Karpas-422 (cell line): ENCODE data around the gene LRRC10. TPM values are rescaled to one million over a fixed set of nuclear protein-coding genes. Genes with fewer than 3 reads are reported as not detected.

Experiments used
- DNase-seq: peaks from one replicate; pipeline ENCODE4 v3.0.0-alpha.2; 2015
- H2AFZ ChIP-seq: fragments of 200-600 bp; sonication (generic); 2 replicates; pipeline ENCODE4 v1.6.1; 2014; ENCODE audit warnings: antibody characterized with exemption, low read length, mixed read lengths
- H3K27ac ChIP-seq: fragments of 200-600 bp; sonication (generic); 2 replicates; pipeline ENCODE4 v1.5.1; 2014; ENCODE audit warnings: mild to moderate bottlenecking, low read length, moderate library complexity
- H3K27me3 ChIP-seq: fragments of 200-600 bp; sonication (generic); 2 replicates; pipeline ENCODE4 v1.6.1; 2014; ENCODE audit warnings: low read length, mixed read lengths
- H3K36me3 ChIP-seq: fragments of 200-600 bp; sonication (generic); 2 replicates; pipeline ENCODE4 v1.6.1; 2014; ENCODE audit warnings: low read length, mixed read lengths; ENCODE audit not compliant: insufficient read depth
- H3K4me1 ChIP-seq: fragments of 200-600 bp; sonication (generic); 2 replicates; pipeline ENCODE4 v1.6.1; 2014; ENCODE audit warnings: mild to moderate bottlenecking, low read length, mixed read lengths
- H3K4me2 ChIP-seq: fragments of 200-600 bp; sonication (generic); 2 replicates; pipeline ENCODE4 v1.6.1; 2014; ENCODE audit warnings: low read length, low read depth, mild to moderate bottlenecking; ENCODE audit not compliant: poor library complexity, severe bottlenecking
- H3K4me3 ChIP-seq: fragments of 200-600 bp; sonication (generic); 2 replicates; pipeline ENCODE4 v1.5.1; 2014; ENCODE audit warnings: mild to moderate bottlenecking, antibody characterized with exemption, low read length, mixed read lengths
- H3K79me2 ChIP-seq: fragments of 200-600 bp; sonication (generic); 2 replicates; pipeline ENCODE4 v1.6.1; 2014; ENCODE audit warnings: mild to moderate bottlenecking, low read length, mixed read lengths
- H3K9ac ChIP-seq: fragments of 200-600 bp; sonication (generic); 2 replicates; pipeline ENCODE4 v1.6.0; 2014; ENCODE audit warnings: low read length
- H3K9me2 ChIP-seq: fragments of 200-600 bp; sonication (generic), shearing (Covaris generic); replicated peaks from 2 replicates; pipeline ENCODE4 v1.6.0; 2014; ENCODE audit warnings: mild to moderate bottlenecking, low read length, moderate library complexity; ENCODE audit not compliant: insufficient read depth
- H3K9me3 ChIP-seq: fragments of 300-700, 200-600 bp; sonication (generic); 2 replicates; pipeline ENCODE4 v1.6.1; 2014; ENCODE audit warnings: low read length, mixed read lengths
- H4K20me1 ChIP-seq: fragments of 200-600 bp; sonication (generic); 2 replicates; pipeline ENCODE4 v1.6.1; 2014; ENCODE audit warnings: mild to moderate bottlenecking, antibody characterized with exemption, low read length, low read depth; ENCODE audit not compliant: insufficient read depth
- total RNA-seq: library from RNA; depleted of rRNA; stranded (reverse); fragments of >200 nt; shearing (Covaris generic); gene quantifications from 2 replicates; pipeline ENCODE4 v1.2.3, GENCODE V29; 2014; ENCODE audit warnings: low replicate concordance

The LRRC10 gene
- total RNA-seq, 1 experiment from 2014 or later, result not detected

DNA sequence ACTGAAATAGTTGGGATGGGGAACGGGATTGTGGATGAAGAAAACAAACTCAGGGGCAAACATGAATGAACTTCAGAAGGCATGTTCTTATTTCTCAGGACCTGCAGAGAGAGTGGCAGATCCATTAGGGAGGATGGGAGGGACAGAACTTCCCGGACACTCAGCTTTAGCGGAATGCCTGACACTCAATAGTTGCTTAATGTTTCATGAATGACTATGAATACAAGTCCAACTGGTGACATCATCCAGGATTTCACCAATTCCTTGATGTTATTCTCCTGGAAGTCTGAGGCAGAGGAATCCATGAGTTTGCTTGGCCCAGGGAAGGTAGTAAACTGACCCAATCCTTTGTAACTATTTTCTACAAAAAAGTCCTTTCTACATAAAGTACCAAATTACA is 37.8 kb upstream of the LRRC10 start:
- Histone ChIP-seq H2AFZ (no peak overlapping the region), H3K9me2 (no peaks in the 10 kb centered on the region), H4K20me1 (no peaks in the 10 kb centered on the region), H3K27ac (no peak overlapping the region), H3K4me2 (no peak overlapping the region), H3K4me3 (no peak overlapping the region), H3K9ac (no peak overlapping the region), H3K79me2 (no peaks in the 10 kb centered on the region), H3K9me3 (no peaks in the 10 kb centered on the region), H3K27me3 (no peaks in the 10 kb centered on the region), H3K36me3 (no peaks in the 10 kb centered on the region), H3K4me1 (peaks cover 16% of the 10 kb centered on the region)
- DNase-seq, result no peak

DNA sequence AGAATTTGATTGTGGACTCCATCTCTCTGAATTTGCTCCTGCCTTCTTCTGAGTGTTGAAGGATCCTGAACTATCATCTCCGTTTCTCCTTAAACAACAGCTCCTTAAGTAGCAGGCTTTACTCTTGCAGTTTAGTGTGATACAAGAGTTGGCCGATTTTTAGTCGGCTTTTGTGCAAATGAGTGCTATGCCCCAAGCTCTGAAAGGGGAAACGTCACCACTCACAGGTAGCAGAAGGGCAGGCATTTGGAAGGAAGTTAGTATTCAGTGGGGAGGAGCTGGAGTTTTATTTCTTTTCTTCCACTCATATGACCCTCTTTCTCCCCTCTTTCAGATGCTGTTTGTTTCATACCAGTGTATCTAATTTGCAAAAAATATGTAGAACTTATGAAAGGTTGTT is 36.5 kb upstream of the LRRC10 start:
- Histone ChIP-seq H3K9me3 (no peaks in the 10 kb centered on the region), H3K27me3 (no peaks in the 10 kb centered on the region), H3K9me2 (no peaks in the 10 kb centered on the region), H3K9ac (no peak overlapping the region), H3K4me2 (peak overlapping the region; percentile 21), H3K36me3 (no peaks in the 10 kb centered on the region), H3K79me2 (no peaks in the 10 kb centered on the region), H3K4me3 (no peak overlapping the region; the same call in 1 of the 2 replicates), H3K27ac (no peak overlapping the region), H4K20me1 (no peaks in the 10 kb centered on the region), H2AFZ (no peak overlapping the region), H3K4me1 (peaks cover 12% of the 10 kb centered on the region)
- peak; percentile 61 for DNase-seq

DNA sequence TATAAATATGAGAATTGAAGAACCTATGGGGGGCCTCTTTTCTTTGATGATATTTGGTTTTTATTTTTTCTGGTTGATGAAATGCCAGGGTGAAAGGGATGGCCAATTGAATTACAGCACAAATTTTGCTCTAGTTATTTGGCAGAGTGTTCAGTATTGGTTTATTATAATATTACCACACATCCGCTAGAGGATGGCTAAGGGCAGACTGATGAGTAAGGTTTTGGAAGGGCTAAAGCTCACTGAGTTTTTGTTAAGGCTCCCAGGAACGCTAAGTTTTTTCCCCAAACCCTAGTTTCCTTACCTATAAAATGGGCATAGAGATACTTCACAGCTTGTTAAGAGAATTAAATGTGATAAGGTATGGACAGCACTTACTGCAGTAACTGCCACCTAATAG is 34.3 kb upstream of the LRRC10 start:
- no peak overlapping the region for H2AFZ ChIP-seq
- H3K36me3 ChIP-seq, result no peaks in the 10 kb centered on the region
- DNase-seq, result no peak
- no peaks in the 10 kb centered on the region for H3K9me2 ChIP-seq
- no peaks in the 10 kb centered on the region for H3K79me2 ChIP-seq
- no peak overlapping the region for H3K9ac ChIP-seq
- no peak overlapping the region for H3K4me3 ChIP-seq
- H3K9me3 ChIP-seq, result no peaks in the 10 kb centered on the region
- no peak overlapping the region for H3K4me2 ChIP-seq
- no peaks in the 10 kb centered on the region for H4K20me1 ChIP-seq
- H3K27ac ChIP-seq, result no peak overlapping the region
- H3K4me1 ChIP-seq, result peaks cover 12% of the 10 kb centered on the region
- no peaks in the 10 kb centered on the region for H3K27me3 ChIP-seq

DNA sequence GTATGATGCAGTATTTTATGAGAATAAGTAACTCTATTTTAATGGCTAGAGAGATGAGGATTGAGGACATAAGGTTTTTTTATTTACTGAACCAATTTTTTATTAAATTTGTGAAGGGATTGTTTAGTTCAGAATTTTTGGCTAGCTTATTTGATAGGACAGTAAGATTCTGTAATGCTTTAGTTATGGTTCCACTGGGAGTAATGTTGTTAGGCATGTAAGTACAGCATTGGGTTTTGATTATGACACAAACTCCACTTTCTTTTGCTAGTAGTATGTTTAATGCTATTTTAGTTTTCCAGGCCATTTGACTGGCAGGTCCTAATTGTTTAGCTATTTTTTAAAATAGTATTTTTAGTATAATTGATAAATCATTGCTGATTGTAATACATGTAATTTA is 33.8 kb upstream of the LRRC10 start:
- H3K4me3 ChIP-seq, result no peak overlapping the region
- no peak overlapping the region for H3K4me2 ChIP-seq
- H2AFZ ChIP-seq, result no peak overlapping the region
- H3K27ac ChIP-seq, result no peak overlapping the region
- H3K9ac ChIP-seq, result no peak overlapping the region
- no peak for DNase-seq
- H3K4me1 ChIP-seq, result peaks cover 12% of the 10 kb centered on the region
- H3K36me3 ChIP-seq, result no peaks in the 10 kb centered on the region
- H3K9me2 ChIP-seq, result no peaks in the 10 kb centered on the region
- no peaks in the 10 kb centered on the region for H3K79me2 ChIP-seq
- H4K20me1 ChIP-seq, result no peaks in the 10 kb centered on the region
- H3K9me3 ChIP-seq, result no peaks in the 10 kb centered on the region
- no peaks in the 10 kb centered on the region for H3K27me3 ChIP-seq

DNA sequence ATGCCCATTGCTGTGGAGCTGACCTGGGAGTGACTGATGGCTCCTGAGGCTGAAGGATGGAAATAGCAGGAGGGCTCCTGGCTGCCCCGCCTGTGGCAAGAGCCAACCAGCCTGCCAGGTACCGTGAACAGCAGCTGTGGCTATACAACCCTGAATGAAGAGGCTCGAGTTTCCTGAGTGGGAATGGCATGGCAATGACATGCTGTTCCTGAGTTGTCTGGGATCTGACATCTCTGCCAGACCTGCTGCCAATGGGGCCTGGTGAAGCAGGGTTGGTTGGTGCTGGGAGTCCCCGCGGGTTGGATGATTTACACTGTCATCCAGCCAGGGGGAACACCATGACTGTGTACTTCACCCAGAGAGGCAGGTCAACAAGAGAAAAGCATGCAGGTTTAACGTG is 31.8 kb upstream of the LRRC10 start:
- DNase-seq, result no peak
- Histone ChIP-seq H3K79me2 (no peaks in the 10 kb centered on the region), H2AFZ (no peak overlapping the region), H3K9me3 (no peaks in the 10 kb centered on the region), H3K9ac (no peak overlapping the region), H3K27ac (no peak overlapping the region), H3K4me1 (peaks cover 11% of the 10 kb centered on the region), H3K4me2 (no peak overlapping the region), H3K36me3 (no peaks in the 10 kb centered on the region), H4K20me1 (no peaks in the 10 kb centered on the region), H3K27me3 (no peaks in the 10 kb centered on the region), H3K4me3 (no peak overlapping the region), H3K9me2 (no peaks in the 10 kb centered on the region)

DNA sequence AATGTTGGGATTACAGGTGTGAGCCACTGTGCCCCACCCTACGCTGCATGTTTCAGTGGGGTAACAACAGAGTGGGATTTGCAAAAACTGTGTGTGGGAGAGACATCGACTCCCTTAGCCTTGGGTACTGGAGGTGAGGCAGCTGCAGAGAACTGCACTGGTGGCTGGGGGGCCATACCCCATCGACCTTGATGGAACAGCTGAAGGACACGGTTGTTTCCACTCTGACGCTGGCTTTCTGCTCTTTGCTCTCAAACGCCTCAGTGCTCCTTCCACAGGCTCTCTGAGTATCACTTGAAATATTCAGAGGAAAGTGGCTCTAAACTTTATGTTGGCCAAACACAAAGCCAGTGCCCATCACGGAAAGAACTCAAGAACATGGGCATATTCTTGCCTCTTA is 30.8 kb upstream of the LRRC10 start:
- Histone ChIP-seq H3K27me3 (no peaks in the 10 kb centered on the region), H3K4me3 (no peak overlapping the region), H3K9ac (no peak overlapping the region), H2AFZ (no peak overlapping the region), H3K36me3 (no peaks in the 10 kb centered on the region), H3K4me1 (peaks cover 1% of the 10 kb centered on the region), H4K20me1 (no peaks in the 10 kb centered on the region), H3K27ac (no peak overlapping the region), H3K79me2 (no peaks in the 10 kb centered on the region), H3K9me3 (no peaks in the 10 kb centered on the region), H3K4me2 (no peak overlapping the region), H3K9me2 (no peaks in the 10 kb centered on the region)
- no peak for DNase-seq

DNA sequence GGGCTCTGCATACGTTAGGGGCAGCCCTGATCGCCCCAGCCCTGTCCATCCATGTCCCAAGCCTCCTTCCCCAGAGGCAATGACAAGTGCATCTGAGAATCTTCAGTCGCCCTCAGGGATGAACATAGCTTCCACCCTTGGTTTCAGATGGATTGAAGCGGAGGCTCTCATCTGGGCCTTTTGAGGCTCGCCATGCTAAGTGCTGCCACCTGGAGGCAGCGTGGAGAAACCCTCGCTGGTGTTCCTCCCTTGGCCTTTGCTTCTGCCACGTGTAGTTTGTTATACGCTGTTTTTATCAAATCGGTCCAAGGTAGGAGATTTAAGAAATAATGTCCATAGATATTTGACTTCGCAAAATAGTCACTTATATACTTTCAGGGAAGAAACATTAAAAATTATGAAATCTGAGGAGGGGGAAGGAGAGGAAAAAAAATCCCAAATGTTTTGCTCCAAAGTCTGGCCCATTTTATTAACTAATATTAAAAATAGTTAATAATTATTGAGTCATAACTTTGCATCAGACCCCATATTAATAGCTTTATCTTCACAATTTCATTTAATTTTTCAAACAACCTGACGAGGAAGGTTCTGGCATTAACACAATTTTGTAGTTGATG is 28.8 kb upstream of the LRRC10 start:
- Histone ChIP-seq H3K9me2 (no peaks in the 10 kb centered on the region), H3K79me2 (no peaks in the 10 kb centered on the region), H4K20me1 (no peaks in the 10 kb centered on the region), H3K4me2 (no peak overlapping the region), H3K9ac (no peak overlapping the region), H3K4me1 (no peaks in the 10 kb centered on the region), H3K4me3 (no peak overlapping the region), H3K9me3 (no peaks in the 10 kb centered on the region), H3K27me3 (no peaks in the 10 kb centered on the region), H3K36me3 (no peaks in the 10 kb centered on the region), H2AFZ (no peak overlapping the region), H3K27ac (no peak overlapping the region)
- DNase-seq, result peak; percentile 91

DNA sequence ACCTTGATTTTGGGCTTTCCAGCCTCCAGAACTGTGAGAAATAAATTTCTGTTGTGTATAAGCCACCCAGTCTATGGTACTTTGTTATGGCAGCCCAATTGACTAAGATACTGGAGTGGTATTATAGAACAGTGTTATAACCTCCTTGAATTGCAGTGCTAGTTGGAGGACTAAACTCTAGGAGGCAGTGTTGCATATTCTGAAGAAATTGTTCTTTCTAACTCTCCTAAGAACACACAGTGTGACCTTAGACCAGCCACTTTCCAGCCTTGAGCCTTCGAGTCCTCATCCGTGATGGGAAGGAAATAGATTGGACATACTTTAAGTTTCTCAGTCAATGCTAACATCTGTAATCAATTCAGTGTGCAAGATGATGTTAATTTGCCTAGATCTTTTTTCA is 22.4 kb upstream of the LRRC10 start:
- Histone ChIP-seq H3K9me3 (no peaks in the 10 kb centered on the region), H3K9ac (no peak overlapping the region), H4K20me1 (no peaks in the 10 kb centered on the region), H3K27me3 (no peaks in the 10 kb centered on the region), H3K4me3 (no peak overlapping the region), H3K79me2 (no peaks in the 10 kb centered on the region), H3K36me3 (no peaks in the 10 kb centered on the region), H3K9me2 (no peaks in the 10 kb centered on the region), H3K27ac (no peak overlapping the region), H3K4me1 (no peaks in the 10 kb centered on the region), H3K4me2 (no peak overlapping the region), H2AFZ (no peak overlapping the region)
- DNase-seq, result peak; percentile 55

DNA sequence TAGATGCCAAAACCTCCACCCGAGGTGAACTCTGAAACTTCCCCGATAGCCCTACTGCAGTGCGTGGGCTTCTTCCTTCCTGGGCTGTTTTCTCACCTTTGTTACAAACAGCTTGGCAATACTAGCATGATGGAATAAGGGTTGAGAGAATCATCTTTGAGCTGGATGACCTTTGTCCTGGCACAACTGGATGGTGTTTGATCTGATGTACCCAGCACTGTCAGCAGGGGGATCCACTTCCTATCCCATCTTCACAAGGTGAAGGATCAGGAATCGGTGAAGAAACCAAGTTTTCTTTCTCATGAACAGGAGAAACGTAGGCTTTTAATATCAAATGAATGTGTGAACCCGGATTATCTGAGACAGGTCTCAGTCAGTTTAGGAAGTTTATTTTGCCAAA is 19.5 kb upstream of the LRRC10 start:
- Histone ChIP-seq H4K20me1 (no peaks in the 10 kb centered on the region), H3K4me3 (no peak overlapping the region), H3K4me1 (no peaks in the 10 kb centered on the region), H3K79me2 (no peaks in the 10 kb centered on the region), H3K27me3 (no peaks in the 10 kb centered on the region), H3K9me2 (no peaks in the 10 kb centered on the region), H2AFZ (no peak overlapping the region), H3K9me3 (no peaks in the 10 kb centered on the region), H3K9ac (no peak overlapping the region), H3K36me3 (no peaks in the 10 kb centered on the region), H3K27ac (no peak overlapping the region), H3K4me2 (no peak overlapping the region)
- peak; percentile 54 for DNase-seq
